EL (cell line): ENCODE results near the gene MTHFD2L.

Experiments used
- DNase-seq: peaks from one replicate; pipeline ENCODE4 v3.0.0-alpha.2; 2016

MTHFD2L gene

GRCh38 chr4:74133786-74134499, 24.0 kb upstream of the MTHFD2L start:
- peak; percentile 87 for DNase-seq

GRCh38 chr4:74134500-74134852, 23.4 kb upstream of the MTHFD2L start:
- no peak for DNase-seq

GRCh38 chr4:74146581-74147129, 11.3 kb upstream of the MTHFD2L start:
- DNase-seq: no peak

GRCh38 chr4:74148205-74148604, 9.7 kb upstream of the MTHFD2L start:
- DNase-seq: no peak

GRCh38 chr4:74152836-74153235, 5.1 kb upstream of the MTHFD2L start:
- no peak for DNase-seq

- DNase-seq: no peak
Observed at GRCh38 chr4:74156521-74156920, 1.4 kb upstream of the MTHFD2L start.

- peak; percentile 35 for DNase-seq
Observed at GRCh38 chr4:74157154-74157553, 764 bp upstream of the MTHFD2L start.

- DNase-seq: peak; percentile 2
Observed at GRCh38 chr4:74158466-74159142, 686 bp downstream of the MTHFD2L start.

- peak; percentile 8 for DNase-seq
Observed at GRCh38 chr4:74159143-74159709, 1.3 kb downstream of the MTHFD2L start.

- DNase-seq: no peak
Observed at GRCh38 chr4:74161666-74162450, 3.9 kb downstream of the MTHFD2L start.

- DNase-seq: no peak
Observed at GRCh38 chr4:74166135-74166534, 8.2 kb downstream of the MTHFD2L start.

- DNase-seq: no peak
Observed at GRCh38 chr4:74166818-74167217, 8.9 kb downstream of the MTHFD2L start.

- no peak for DNase-seq
Observed at GRCh38 chr4:74167585-74167984, 9.7 kb downstream of the MTHFD2L start.

- no peak for DNase-seq
Observed at GRCh38 chr4:74168841-74169240, 10.9 kb downstream of the MTHFD2L start.

- DNase-seq: no peak
Observed at GRCh38 chr4:74173321-74173720, 15.4 kb downstream of the MTHFD2L start.

GRCh38 chr4:74174421-74174820, 16.5 kb downstream of the MTHFD2L start:
- no peak for DNase-seq

- no peak for DNase-seq
Observed at GRCh38 chr4:74174941-74175340, 17.0 kb downstream of the MTHFD2L start.

- DNase-seq: no peak
Observed at GRCh38 chr4:74175379-74175778, 17.5 kb downstream of the MTHFD2L start.

- no peak for DNase-seq
Observed at GRCh38 chr4:74178798-74179197, 20.9 kb downstream of the MTHFD2L start.

GRCh38 chr4:74181219-74181618, 23.3 kb downstream of the MTHFD2L start:
- peak; percentile 37 for DNase-seq

- no peak for DNase-seq
Observed at GRCh38 chr4:74188912-74189311, 31.0 kb downstream of the MTHFD2L start.

GRCh38 chr4:74189331-74190043, 31.6 kb downstream of the MTHFD2L start:
- DNase-seq: peak; percentile 50

- no peak for DNase-seq
Observed at GRCh38 chr4:74190332-74190731, 32.4 kb downstream of the MTHFD2L start.
